GM19468 (cell line): ENCODE measurements around the gene CEP164.

Source experiments
- ATAC-seq: cut with Tn5 transposase; IDR thresholded peaks from one replicate; pipeline ENCODE4 v1.9.1; 2021; ENCODE audit warnings: mild to moderate bottlenecking, moderate library complexity, moderate number of reproducible peaks; ENCODE audit not compliant: unreplicated experiment; ENCODE audit errors: extremely low read depth

The CEP164 gene

GRCh38 chr11:117457031-117457785 lies 129.6 kb downstream of the CEP164 start:
- no peak for ATAC-seq

- ATAC-seq = no peak
Observed at GRCh38 chr11:117457835-117458234, 130.2 kb downstream of the CEP164 start.

GRCh38 chr11:117458275-117459122 lies 130.8 kb downstream of the CEP164 start:
- no peak for ATAC-seq

- ATAC-seq = no peak
Observed at GRCh38 chr11:117459123-117459978, 131.7 kb downstream of the CEP164 start.

GRCh38 chr11:117459979-117460300 lies 132.3 kb downstream of the CEP164 start:
- ATAC-seq = no peak

- ATAC-seq = no peak
Observed at GRCh38 chr11:117461396-117462182, 133.9 kb downstream of the CEP164 start.

GRCh38 chr11:117462183-117462863 lies 134.7 kb downstream of the CEP164 start:
- no peak for ATAC-seq

GRCh38 chr11:117462864-117463247 lies 135.2 kb downstream of the CEP164 start:
- no peak for ATAC-seq
